ENCODE data around the gene SYPL1.

The SYPL1 gene

DNA sequence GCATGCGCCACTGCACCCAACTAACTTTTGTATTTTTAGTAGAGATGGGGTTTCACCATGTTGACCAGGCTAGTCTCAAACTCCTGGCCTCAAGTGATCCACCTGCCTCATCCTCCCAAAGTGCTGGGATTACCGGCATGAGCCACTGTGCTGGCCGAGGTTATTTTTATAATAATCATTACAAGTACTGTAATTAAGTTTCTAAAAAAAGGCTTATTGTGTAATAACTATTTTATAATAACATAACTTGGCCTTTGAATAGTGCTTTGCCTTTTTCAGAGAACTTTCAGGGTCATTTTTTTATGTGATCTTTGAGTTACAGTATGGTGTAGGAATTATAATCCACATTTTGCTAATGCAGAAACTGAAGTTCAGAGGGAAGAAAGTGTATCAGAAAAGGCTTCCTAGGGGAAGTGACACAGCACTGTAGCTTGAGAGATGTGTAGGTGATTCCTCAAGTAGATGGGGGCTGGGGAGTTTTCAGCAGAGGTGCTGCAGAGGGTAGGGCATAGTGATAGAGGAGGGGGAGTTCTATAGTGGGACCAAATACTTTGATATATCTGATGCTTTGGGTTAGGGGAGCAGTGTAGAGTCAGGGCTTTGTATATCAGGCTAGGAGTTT lies 9.2 kb upstream of the SYPL1 start:
- no peak for DNase-seq

GRCh38 chr7:106120500-106120899 lies 8.4 kb upstream of the SYPL1 start:
- no peak for DNase-seq

DNA sequence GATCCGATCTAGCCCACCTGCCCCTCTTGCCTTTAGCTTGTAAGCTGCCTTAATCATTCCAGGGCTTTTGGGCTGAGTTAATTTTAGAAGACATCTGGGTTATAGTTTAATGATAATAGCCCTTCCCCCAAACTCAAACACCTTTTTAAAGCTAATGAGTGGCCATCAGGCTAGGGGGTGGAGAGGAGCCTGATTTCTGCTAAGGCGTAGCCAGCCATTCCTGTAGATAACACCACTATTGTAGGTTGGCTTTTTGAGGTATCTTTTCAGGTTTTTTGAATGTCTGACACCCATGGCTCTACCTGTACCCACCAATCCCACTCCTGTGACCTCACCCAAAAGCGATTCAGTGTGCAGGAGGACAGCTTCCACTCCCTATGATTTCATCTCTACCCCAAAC lies 7.6 kb upstream of the SYPL1 start:
- no peak for DNase-seq

DNA sequence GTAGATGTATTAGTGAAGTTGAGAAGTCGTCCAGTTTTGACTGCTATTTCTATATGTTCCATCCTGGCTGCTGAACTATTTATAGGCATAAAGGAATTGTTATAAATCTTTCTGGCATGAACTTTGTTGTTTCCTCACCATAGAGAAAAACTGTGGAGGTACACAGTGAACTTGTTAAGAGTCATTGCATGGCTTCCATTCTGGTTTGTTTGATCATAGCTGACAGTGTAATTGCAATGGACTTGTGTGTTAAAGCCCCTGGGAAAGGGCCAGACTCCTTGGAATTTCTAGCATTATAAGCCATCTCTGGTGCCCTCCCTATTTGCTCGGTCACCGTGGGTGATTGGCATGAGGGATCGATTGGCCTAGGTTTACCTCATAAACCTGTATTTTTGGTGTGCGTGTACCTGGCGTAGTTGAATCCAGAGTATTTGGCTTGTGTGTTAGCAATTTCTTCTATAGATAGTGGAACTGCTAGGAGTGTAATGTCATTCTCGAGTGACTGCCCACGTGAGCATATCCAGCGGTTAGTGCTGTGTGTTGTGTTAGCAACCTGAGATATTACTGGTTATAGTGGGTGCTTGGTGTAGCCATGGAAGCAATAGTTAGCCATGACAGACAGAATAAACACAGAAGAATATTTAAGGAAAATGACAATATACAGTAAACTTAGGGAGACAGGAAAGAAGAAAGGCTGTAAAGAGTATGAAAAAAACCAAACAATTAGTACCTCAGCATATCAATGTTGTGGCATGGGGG lies 5.9 kb upstream of the SYPL1 start:
- DNase-seq = no peak

GRCh38 chr7:106116161-106116704 lies 4.1 kb upstream of the SYPL1 start:
- DNase-seq = no peak

DNA sequence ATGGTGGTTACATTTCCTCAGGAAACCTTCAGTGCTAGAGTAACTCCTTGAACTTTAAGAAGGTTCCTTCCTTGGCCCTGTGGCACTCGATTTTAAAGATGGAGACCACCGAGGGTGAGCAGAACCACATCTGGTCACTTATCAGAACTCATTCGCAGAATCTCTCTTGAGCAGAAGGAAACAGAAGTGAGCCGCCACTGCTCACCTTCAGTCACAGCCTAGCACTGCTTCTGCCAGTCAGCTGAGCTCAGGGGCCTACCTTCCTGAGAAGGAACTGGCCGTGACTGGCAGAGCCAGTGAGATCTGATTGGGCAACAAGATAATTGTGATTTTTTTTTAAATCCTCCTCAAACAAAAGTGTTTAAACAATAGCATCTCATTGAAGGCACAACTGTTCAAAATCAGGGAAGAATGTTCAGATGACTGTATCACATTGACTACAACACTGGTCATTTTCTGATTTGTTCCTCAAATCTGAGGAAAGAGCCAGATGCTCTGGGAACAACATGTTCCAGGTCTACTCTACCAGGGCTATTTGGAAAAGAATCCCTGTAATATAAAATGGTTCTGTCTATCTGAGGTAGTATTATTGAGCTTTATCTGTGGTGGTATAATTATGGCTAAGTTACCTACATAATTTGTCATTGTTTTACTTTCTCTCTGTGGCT lies 2.7 kb upstream of the SYPL1 start:
- no peak for DNase-seq

GRCh38 chr7:106112972-106113421 lies 885 bp upstream of the SYPL1 start:
- DNase-seq = no peak

- no peak for DNase-seq
Measured at GRCh38 chr7:106111655-106112117, 426 bp downstream of the SYPL1 start.

GRCh38 chr7:106110885-106111654 lies 1.0 kb downstream of the SYPL1 start:
- DNase-seq = no peak

DNA sequence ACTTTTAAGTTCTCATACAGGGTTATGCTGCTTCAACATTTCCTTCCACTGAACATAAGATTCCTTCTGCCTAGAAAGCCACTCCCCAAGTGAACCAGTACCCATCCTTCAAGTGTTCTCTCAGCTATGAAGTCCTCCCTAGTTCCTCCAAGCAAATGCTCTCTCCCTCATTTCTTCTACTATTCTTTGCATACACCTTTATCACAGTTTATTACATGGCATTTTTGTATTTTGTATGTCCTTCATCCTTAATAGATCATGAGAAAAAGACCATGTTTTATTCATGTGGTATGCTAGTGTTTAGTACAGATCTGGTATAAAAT lies 1.9 kb downstream of the SYPL1 start:
- no peak for DNase-seq

- no peak for DNase-seq
Measured at GRCh38 chr7:106109521-106110237, 2.4 kb downstream of the SYPL1 start.

GRCh38 chr7:106108991-106109390 lies 3.1 kb downstream of the SYPL1 start:
- DNase-seq = no peak

- DNase-seq = no peak
Measured at GRCh38 chr7:106104721-106105260, 7.3 kb downstream of the SYPL1 start.

DNA sequence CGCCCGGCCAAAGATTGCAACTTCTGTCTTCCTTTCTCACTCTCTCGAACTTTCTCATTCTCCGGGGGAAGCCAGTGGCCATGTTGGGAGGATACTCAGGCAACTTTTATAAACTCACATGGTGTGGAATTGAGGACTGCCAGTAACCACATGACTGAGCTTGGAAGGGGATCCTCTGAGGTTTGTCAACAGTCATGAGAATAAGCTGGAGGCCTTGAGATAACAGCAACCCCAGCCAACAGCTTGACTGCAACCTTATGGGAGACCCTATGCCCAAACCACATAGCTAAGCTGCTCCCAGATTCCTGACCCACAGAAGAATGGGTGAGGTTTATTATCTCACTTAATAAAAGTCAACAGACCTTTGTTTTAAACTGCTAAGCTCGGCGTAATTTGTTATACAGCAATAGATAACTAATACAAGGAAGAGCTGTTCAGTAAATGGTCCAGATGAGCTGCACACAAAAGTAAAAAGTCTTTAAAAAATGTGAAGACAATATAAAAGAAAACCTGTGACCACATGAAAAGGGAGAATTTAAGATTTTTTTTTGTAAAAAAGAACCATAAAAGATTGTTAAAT lies 9.6 kb downstream of the SYPL1 start:
- DNase-seq = no peak

DNA sequence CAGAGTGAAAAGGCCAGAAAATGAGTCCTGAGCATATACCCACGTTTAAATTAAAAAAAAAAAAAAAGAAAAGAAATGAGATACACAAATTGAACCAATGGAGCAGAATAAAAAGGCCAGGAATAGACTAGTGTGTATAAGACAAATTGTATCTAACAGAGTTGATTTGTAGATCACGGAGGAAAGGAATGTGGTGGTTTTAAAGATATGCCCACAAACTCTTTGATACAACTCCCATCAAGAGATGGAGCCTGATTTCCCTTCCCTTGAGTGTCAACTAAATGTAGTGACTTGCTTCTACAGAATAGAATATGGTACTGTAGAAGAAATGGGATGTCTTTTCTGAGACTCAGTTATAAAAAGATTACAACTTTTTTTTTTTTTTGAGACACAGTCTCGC lies 10.4 kb downstream of the SYPL1 start:
- no peak for DNase-seq

- no peak for DNase-seq
Measured at GRCh38 chr7:106100863-106101629, 11.1 kb downstream of the SYPL1 start.

GRCh38 chr7:106099539-106099938 lies 12.6 kb downstream of the SYPL1 start:
- no peak for DNase-seq

DNA sequence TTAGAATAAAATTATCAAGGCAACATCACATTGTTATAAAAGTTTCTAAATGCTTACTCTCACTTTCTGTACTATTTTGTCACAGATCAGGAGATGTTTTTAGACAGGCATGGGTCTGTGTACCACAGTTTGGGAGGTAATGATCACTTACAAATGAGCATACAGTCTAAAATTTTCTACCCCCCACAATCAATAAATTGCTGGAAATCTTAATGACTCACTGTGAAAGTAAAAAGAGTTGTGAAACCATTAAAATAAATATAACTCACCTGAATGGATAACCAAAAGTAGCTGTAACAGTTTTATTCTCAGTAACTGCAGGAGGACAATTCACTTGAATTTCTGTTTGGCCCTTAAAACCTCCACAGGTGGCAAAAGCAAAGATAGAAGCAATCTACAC lies 13.2 kb downstream of the SYPL1 start:
- DNase-seq = no peak

DNA sequence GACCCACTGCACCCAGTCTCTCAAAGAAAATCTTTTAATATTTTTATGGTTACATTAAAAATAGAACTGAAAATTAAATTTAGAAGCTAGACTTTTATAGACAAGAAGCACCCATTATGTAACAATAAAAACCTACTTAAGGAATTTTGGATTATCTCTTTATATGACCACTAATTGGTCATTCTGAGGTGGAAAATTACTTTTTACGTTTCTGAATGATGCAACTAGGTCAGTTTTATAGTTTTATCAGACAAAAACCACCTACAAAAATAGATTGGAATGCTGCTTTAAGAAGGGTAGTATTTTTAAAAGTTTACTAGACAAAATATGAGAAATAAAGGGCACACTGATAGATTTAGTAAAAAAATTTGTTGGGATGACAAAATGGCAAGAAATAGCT lies 16.5 kb downstream of the SYPL1 start:
- no peak for DNase-seq

DNA sequence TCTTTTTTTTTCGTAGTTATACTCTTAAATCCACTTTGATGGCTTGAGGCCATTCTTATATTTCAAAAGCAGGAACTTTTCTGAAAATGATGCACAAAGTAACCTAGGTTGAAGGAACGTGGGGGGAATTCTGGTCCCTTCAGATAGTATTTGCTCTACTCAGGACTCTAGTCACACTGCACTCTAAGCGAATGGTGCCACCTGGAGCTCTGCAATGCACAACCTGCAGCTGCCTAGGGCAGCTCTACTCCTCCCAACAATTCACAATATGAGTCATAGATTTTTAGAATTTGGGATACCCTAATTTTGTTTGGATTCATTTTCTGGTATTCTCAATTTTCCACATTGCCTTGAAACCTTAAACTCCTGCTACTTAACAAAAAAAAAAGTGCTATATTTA lies 17.3 kb downstream of the SYPL1 start:
- DNase-seq = no peak

- DNase-seq = no peak
Measured at GRCh38 chr7:106092204-106092603, 19.9 kb downstream of the SYPL1 start.
